Endometrial microvascular endothelial cells (primary cell): ENCODE data around the gene ISG20L2. TPM values are rescaled to one million over a fixed set of nuclear protein-coding genes. Genes with fewer than 3 reads are reported as not detected.
"Not testable (repeated sequence)": the region's sequence is repeated elsewhere in the genome, so short reads cannot be mapped to it uniquely, and the experiment has no call there.

ENCODE experiments used
- in situ Hi-C: cut with HindIII; loops from 2 replicates; pipeline ENCODE4 v1.10.0; 2017; ENCODE audit warnings: low sequenced_read_pairs, low pct_unique_long_range_greater_than_20kb; ENCODE audit errors: inconsistent ontology term
- total RNA-seq: library from RNA; depleted of rRNA; stranded (reverse); fragments of >200 nt; gene quantifications from one replicate; pipeline ENCODE4 v1.2.3, GENCODE V29; 2015; ENCODE audit errors: inconsistent ontology term

The ISG20L2 gene
- 21.4 TPM for total RNA-seq

GRCh38 chr1:156728599-156729462 lies at the start of gene ISG20L2:
ISG20L2 (minus strand) TSS chr1:156728766; CDS start chr1:156727652, 1,114 bp downstream.
- in situ Hi-C loops: no loop called here

- in situ Hi-C loops: no loop called here
Observed at GRCh38 chr1:156777573-156777972, 49.0 kb upstream of the ISG20L2 start.

GRCh38 chr1:156776942-156777341 lies 48.4 kb upstream of the ISG20L2 start:
- in situ Hi-C loops: no loop called here

GRCh38 chr1:156775799-156776198 lies 47.2 kb upstream of the ISG20L2 start:
- in situ Hi-C loops: no loop called here

GRCh38 chr1:156773607-156774006 lies 45.0 kb upstream of the ISG20L2 start:
- in situ Hi-C loops: no loop called here

- in situ Hi-C loops: no loop called here
Observed at GRCh38 chr1:156772728-156773497, 44.3 kb upstream of the ISG20L2 start.

GRCh38 chr1:156772222-156772621 lies 43.7 kb upstream of the ISG20L2 start:
- in situ Hi-C loops: no loop called here

GRCh38 chr1:156768610-156769295 lies 40.2 kb upstream of the ISG20L2 start:
- in situ Hi-C loops: no loop called here

- in situ Hi-C loops: no loop called here
Observed at GRCh38 chr1:156767879-156768604, 39.5 kb upstream of the ISG20L2 start.

GRCh38 chr1:156767101-156767878 lies 38.7 kb upstream of the ISG20L2 start, which contains the start of gene PRCC:
PRCC (plus strand) TSS chr1:156767535; CDS start chr1:156767772, 237 bp downstream.
- in situ Hi-C loops: no loop called here

GRCh38 chr1:156766298-156767100 lies 37.9 kb upstream of the ISG20L2 start:
- in situ Hi-C loops: no loop called here

GRCh38 chr1:156765666-156766065 lies 37.1 kb upstream of the ISG20L2 start:
- in situ Hi-C loops: no loop called here

GRCh38 chr1:156765136-156765535 lies 36.6 kb upstream of the ISG20L2 start:
- in situ Hi-C loops: not testable (repeated sequence)

- in situ Hi-C loops: no loop called here
Observed at GRCh38 chr1:156760796-156761104, 32.2 kb upstream of the ISG20L2 start.

- in situ Hi-C loops: no loop called here
Observed at GRCh38 chr1:156760092-156760795, 31.7 kb upstream of the ISG20L2 start.

GRCh38 chr1:156757572-156758253 lies 29.1 kb upstream of the ISG20L2 start:
- in situ Hi-C loops: not testable (repeated sequence)
